A549 (cell line): ENCODE results near the gene CSRP2. TPM values are rescaled to one million over a fixed set of nuclear protein-coding genes. Genes with fewer than 3 reads are reported as not detected.

Experiments used
- ATAC-seq, 2 experiments: fragments of 200-7000 bp in 1 of 2; fragments of >200 bp in 1 of 2; cut with Nextera tagmentation in 1 of 2; cut with Tn5 transposase in 1 of 2; 3 replicates each; pipeline versions ENCODE4 v1.8.0 to v1.9.1; 2018 to 2020; ENCODE audit warnings: mild to moderate bottlenecking in 1 of 2, moderate library complexity in 1 of 2
- CTCF ChIA-PET: fragments of 300-600 bp; sonication (Branson Sonifier 250); formaldehyde crosslinking; extraction: SDS; loops from one replicate; lab custom pipeline; 2021; ENCODE audit warnings: antibody characterized with exemption, inconsistent platforms; lab: Yijun Ruan, JAX
- POLR2A ChIA-PET: fragments of 350-600 bp; formaldehyde crosslinking; extraction: SDS; loops from one replicate; lab custom pipeline; 2021; ENCODE audit warnings: antibody characterized with exemption, inconsistent platforms; lab: Yijun Ruan, JAX
- DNase-seq, 2 experiments: peaks; one replicate each; pipeline versions ENCODE4 v3.0.0 to v3.0.0-alpha.2; 2011 to 2016; ENCODE audit warnings: low read depth in 1 of 2, low spot score in 1 of 2
- FAIRE-seq: peaks from 2 replicates; lab custom pipeline; 2011; peaks lifted over from hg19 to GRCh38; lab: Jason Lieb, UNC
- H3K27ac ChIP-seq, 2 experiments: fragments of >200 bp; sonication (Bioruptor Twin); formaldehyde crosslinking; 3 replicates each; pipeline ENCODE4 v1.5.1; 2016 to 2017
- H3K4me1 ChIP-seq: fragments of >200 bp; sonication (Bioruptor Twin); formaldehyde crosslinking; 3 replicates; pipeline ENCODE4 v1.6.1; 2016
- H3K4me2 ChIP-seq: fragments of >200 bp; sonication (Bioruptor Twin); formaldehyde crosslinking; 3 replicates; pipeline ENCODE4 v1.6.1; 2016
- H3K4me3 ChIP-seq: fragments of >200 bp; sonication (Bioruptor Twin); formaldehyde crosslinking; 3 replicates; pipeline ENCODE4 v1.5.1; 2016
- H3K9me3 ChIP-seq: fragments of >200 bp; sonication (Bioruptor Twin); formaldehyde crosslinking; 3 replicates; pipeline ENCODE4 v1.6.1; 2016
- BCL3 ChIP-seq: fragments of >200 bp; sonication (Bioruptor Twin); formaldehyde crosslinking; IDR thresholded peaks from 3 replicates; pipeline ENCODE4 v1.6.1; 2016
- BHLHE40 ChIP-seq: IDR thresholded peaks from 2 replicates; pipeline ENCODE4 v1.6.1; 2012; ENCODE audit warnings: low read depth, low read length, inconsistent platforms
- CTCF ChIP-seq: fragments of >200 bp; sonication (Bioruptor Twin); formaldehyde crosslinking; IDR thresholded peaks from 3 replicates; pipeline ENCODE4 v1.5.1; 2016
- ELK1 ChIP-seq: fragments of 150-350 bp; IDR thresholded peaks from 2 replicates; pipeline ENCODE4 v1.6.1; 2014; ENCODE audit warnings: low read depth, mild to moderate bottlenecking, low read length
- EP300 ChIP-seq, 2 experiments: fragments of >200 bp; sonication (Bioruptor Twin); formaldehyde crosslinking; IDR thresholded peaks; 2 replicates in 1 of 2; 3 replicates in 1 of 2; pipeline ENCODE4 v1.6.1; 2016 to 2017
- HDAC2 ChIP-seq: fragments of 200-600 bp; sonication (generic); IDR thresholded peaks from 2 replicates; pipeline ENCODE4 v1.6.1; 2016
- HEYL ChIP-seq: fragments of 250-450 bp; sonication (Bioruptor Pico); IDR thresholded peaks from 2 replicates; pipeline ENCODE4 v1.8.0; 2021; ENCODE audit warnings: mild to moderate bottlenecking, moderate library complexity
- NR3C1 ChIP-seq: fragments of >200 bp; sonication (Bioruptor Twin); formaldehyde crosslinking; IDR thresholded peaks from 3 replicates; pipeline ENCODE4 v1.6.1; 2017
- PHF8 ChIP-seq: fragments of 200-600 bp; sonication (generic); IDR thresholded peaks from 2 replicates; pipeline ENCODE4 v1.6.1; 2016; ENCODE audit warnings: low read depth, mild to moderate bottlenecking, antibody characterized with exemption, moderate library complexity, borderline replicate concordance
- POLR2AphosphoS2 ChIP-seq: conservative IDR thresholded peaks from 2 replicates; pipeline ENCODE4 v1.6.1; 2012; ENCODE audit warnings: low read length, improper control_type of control experiment, inconsistent platforms
- RAD21 ChIP-seq, 2 experiments: fragments of >200 bp in 1 of 2; sonication (Bioruptor Twin) in 1 of 2; formaldehyde crosslinking in 1 of 2; IDR thresholded peaks in 1 of 2; conservative IDR thresholded peaks in 1 of 2; 2 replicates in 1 of 2; 3 replicates in 1 of 2; pipeline ENCODE4 v1.6.1; 2012 to 2018; ENCODE audit warnings: inconsistent platforms in 1 of 2
- RARB ChIP-seq: fragments of 250-450 bp; sonication (Bioruptor Pico); IDR thresholded peaks from 2 replicates; pipeline ENCODE4 v1.8.0; 2021; ENCODE audit warnings: mild to moderate bottlenecking, moderate library complexity
- SREBF2 ChIP-seq: fragments of 450-650 bp; IDR thresholded peaks from 2 replicates; pipeline ENCODE4 v1.6.1; 2014; ENCODE audit warnings: mild to moderate bottlenecking, moderate library complexity
- ZSCAN20 ChIP-seq: fragments of 250-450 bp; sonication (Bioruptor Pico); IDR thresholded peaks from 2 replicates; pipeline ENCODE4 v1.8.0; 2022; ENCODE audit warnings: mild to moderate bottlenecking, moderate library complexity
- WGBS: methylation state at CpG from one replicate; pipeline ENCODE4 v1.1.6; 2017; ENCODE audit errors: missing lambda C conversion rate; 5-methylcytosine and 5-hydroxymethylcytosine counted together
- polyA plus RNA-seq, 4 experiments: library from polyadenylated mRNA; depleted of rRNA in 3 of 4; stranded (reverse); fragments of >200 nt; fragmentation: RNase III in 1 of 4; extraction: RNeasy Plus Mini Kit Qiagen cat#74134 plus additional on column Dnase treatment in 1 of 4; gene quantifications; 2 replicates in 3 of 4; 3 replicates in 1 of 4; pipeline ENCODE4 v1.2.3, GENCODE V29; 2011 to 2017
- TF ChIP-seq, protein P1 (sequence below): fragments of 200-600 bp; sonication (generic); IDR thresholded peaks from 2 replicates; pipeline ENCODE4 v1.6.1; 2016; ENCODE audit warnings: antibody characterized with exemption, mild to moderate bottlenecking, moderate library complexity

CSRP2 gene
- polyA plus RNA-seq, 2 of the 4 experiments (the other 2 are of a cell fraction): 19.2 to 23.6 TPM

DNA sequence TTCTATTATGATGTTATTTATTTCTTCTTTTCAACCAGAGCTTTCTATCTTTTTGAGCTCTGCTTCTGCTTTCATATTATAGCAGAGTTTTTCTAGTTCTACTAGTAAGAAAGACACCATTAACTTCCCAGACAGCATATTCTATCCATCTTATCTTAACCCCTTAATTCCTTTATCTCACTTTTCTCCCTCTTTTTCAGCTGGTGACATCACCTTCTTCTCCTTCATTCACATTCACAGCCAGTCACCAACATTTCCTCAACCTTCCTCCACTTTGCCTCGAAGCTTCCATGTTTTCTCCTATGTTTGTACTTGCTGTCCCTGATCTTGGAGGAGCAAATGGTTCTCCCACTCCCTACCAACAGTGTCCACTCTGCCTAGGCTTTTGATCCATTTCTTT is 3.5 kb upstream of the CSRP2 start:
- no peak for ATAC-seq
- Histone ChIP-seq H3K9me3 (no peaks in the 10 kb centered on the region), H3K27ac (no peak overlapping the region)
- 7% methylated on average over 1 of the region's 1 CpG for WGBS
- CTCF ChIA-PET: interaction anchor here (0.9 kb wide), 1 partner anchor 518 kb away, joined by 3 read pairs; no protein-coding TSS in a partner anchor
- TF ChIP-seq RARB (CRISPR knock-in tag) (no peak), RAD21 (conservative IDR thresholded peaks at IDR 0.05 in 1 of 2, IDR thresholded peaks at IDR 0.05 in 1 of 2) (no peak), NR3C1 (no peak), HEYL (CRISPR knock-in tag) (no peak)
- TF ChIP-seq, all 56 proteins: peak for 0
- peaks cover 10% of the 10 kb centered on the region; the same call in 2 of the 3 replicates for H3K4me1 ChIP-seq
- H3K4me2 ChIP-seq: no peak overlapping the region
- no peak overlapping the region for H3K4me3 ChIP-seq
- no peak for FAIRE-seq
- DNase-seq: no peak
- POLR2A ChIA-PET: no interaction called here

GRCh38 chr12:76881142-76881541 is 2.3 kb upstream of the CSRP2 start:
- ChIA-PET CTCF (interaction anchor here (0.6 to 1.4 kb wide), 2 partner anchors 11 to 271 kb away, joined by 3 read pairs; no protein-coding TSS in a partner anchor), POLR2A (no interaction called here)
- Histone ChIP-seq H3K4me1 (peaks cover 10% of the 10 kb centered on the region; the same call in 2 of the 3 replicates), H3K27ac (no peak overlapping the region), H3K9me3 (no peaks in the 10 kb centered on the region), H3K4me2 (no peak overlapping the region), H3K4me3 (no peak overlapping the region)
- DNase-seq (no peak), FAIRE-seq (no peak), ATAC-seq (no peak)
- TF ChIP-seq CTCF: no peak
- no peak for TF ChIP-seq BCL3
- no peak for TF ChIP-seq HDAC2
- no peak for TF ChIP-seq BHLHE40
- TF ChIP-seq EP300 (IDR thresholded peaks at IDR 0.05): no peak
- TF ChIP-seq SREBF2: no peak
- TF ChIP-seq PHF8: no peak
- no peak for TF ChIP-seq RAD21 (conservative IDR thresholded peaks at IDR 0.05 in 1 of 2, IDR thresholded peaks at IDR 0.05 in 1 of 2)
- no peak for TF ChIP-seq ELK1
- no peak for TF ChIP-seq ZSCAN20 (CRISPR knock-in tag)
- no peak for TF ChIP-seq POLR2AphosphoS2
- TF ChIP-seq, protein P1, sequence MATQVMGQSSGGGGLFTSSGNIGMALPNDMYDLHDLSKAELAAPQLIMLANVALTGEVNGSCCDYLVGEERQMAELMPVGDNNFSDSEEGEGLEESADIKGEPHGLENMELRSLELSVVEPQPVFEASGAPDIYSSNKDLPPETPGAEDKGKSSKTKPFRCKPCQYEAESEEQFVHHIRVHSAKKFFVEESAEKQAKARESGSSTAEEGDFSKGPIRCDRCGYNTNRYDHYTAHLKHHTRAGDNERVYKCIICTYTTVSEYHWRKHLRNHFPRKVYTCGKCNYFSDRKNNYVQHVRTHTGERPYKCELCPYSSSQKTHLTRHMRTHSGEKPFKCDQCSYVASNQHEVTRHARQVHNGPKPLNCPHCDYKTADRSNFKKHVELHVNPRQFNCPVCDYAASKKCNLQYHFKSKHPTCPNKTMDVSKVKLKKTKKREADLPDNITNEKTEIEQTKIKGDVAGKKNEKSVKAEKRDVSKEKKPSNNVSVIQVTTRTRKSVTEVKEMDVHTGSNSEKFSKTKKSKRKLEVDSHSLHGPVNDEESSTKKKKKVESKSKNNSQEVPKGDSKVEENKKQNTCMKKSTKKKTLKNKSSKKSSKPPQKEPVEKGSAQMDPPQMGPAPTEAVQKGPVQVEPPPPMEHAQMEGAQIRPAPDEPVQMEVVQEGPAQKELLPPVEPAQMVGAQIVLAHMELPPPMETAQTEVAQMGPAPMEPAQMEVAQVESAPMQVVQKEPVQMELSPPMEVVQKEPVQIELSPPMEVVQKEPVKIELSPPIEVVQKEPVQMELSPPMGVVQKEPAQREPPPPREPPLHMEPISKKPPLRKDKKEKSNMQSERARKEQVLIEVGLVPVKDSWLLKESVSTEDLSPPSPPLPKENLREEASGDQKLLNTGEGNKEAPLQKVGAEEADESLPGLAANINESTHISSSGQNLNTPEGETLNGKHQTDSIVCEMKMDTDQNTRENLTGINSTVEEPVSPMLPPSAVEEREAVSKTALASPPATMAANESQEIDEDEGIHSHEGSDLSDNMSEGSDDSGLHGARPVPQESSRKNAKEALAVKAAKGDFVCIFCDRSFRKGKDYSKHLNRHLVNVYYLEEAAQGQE: no peak
